ENCODE data around the gene MRFAP1.

DNA sequence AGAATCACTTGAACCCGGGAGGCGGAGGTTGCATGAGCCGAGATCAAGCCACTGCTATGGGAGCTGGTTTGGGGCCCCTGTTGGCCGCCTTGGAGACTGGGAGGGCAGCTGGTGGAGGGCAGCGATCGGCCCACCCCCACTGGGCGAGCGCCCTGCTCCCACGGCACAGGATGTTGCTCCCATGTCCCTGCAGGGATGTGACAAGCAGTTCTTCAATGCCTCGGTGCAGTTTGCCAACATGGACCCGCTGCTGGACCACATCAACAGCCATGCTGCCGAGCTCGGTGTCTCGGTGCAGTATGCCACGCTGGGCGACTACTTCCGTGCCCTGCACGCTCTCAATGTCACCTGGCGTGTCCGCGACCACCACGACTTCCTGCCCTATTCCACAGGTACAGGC, 46.1 kb upstream of the MRFAP1 start:
- no peak for TF ChIP-seq POLR2A (IDR thresholded peaks at IDR 0.05)
- TF ChIP-seq CTCF (IDR thresholded peaks at IDR 0.05 in 8 of 11, conservative IDR thresholded peaks at IDR 0.05 in 3 of 11): no peak
